Measurements from ENCODE around the gene AGAP1. TPM values are rescaled to one million over a fixed set of nuclear protein-coding genes. Genes with fewer than 3 reads are reported as not detected.

Gene AGAP1
- total RNA-seq, 1 experiment from 2014 or later: 25.8 TPM

- TF ChIP-seq CTCF (conservative IDR thresholded peaks at IDR 0.05): peak; percentile 91
- Histone ChIP-seq H3K79me1 (ENCODE audit: insufficient read depth, low read depth, low read length, poor library complexity, severe bottlenecking) (no peaks in the 10 kb centered on the region), H3K27me3 (ENCODE audit: insufficient read depth, low read length) (no peaks in the 10 kb centered on the region), H3K4me1 (ENCODE audit: insufficient read depth, low read length) (no peaks in the 10 kb centered on the region), H2AK5ac (ENCODE audit: insufficient read length, low read length) (no peak overlapping the region), H2BK20ac (ENCODE audit: low read depth, low read length, poor library complexity, severe bottlenecking) (no peak overlapping the region), H2BK12ac (ENCODE audit: insufficient read length, low read depth, low read length) (no peak overlapping the region), H3K79me2 (ENCODE audit: insufficient read depth, low read length) (no peaks in the 10 kb centered on the region), H3K23me2 (ENCODE audit: insufficient read length, low read depth, low read length, poor library complexity, severe bottlenecking) (no peaks in the 10 kb centered on the region), H3K9me3 (ENCODE audit: control insufficient read depth, low read depth, low read length) (no peaks in the 10 kb centered on the region), H2BK120ac (ENCODE audit: low read depth, low read length, poor library complexity, severe bottlenecking) (no peak overlapping the region), H3K9ac (ENCODE audit: extremely low read depth, insufficient read length, low read length) (no peak overlapping the region), H3K4ac (ENCODE audit: low read depth, low read length) (no peak overlapping the region; the same call in 1 of the 2 replicates), H3K18ac (ENCODE audit: insufficient read length, low read depth, low read length) (no peak overlapping the region), H4K5ac (ENCODE audit: insufficient read length, low read depth, low read length) (no peak overlapping the region), H3K56ac (ENCODE audit: insufficient read length, low read depth, low read length) (no peak overlapping the region), H3T11ph (ENCODE audit: low read length) (no peak overlapping the region), H4K20me1 (ENCODE audit: control insufficient read depth, insufficient read depth, insufficient read length) (no peaks in the 10 kb centered on the region), H4K8ac (replicated peaks; ENCODE audit: insufficient read length, low read depth, low read length) (no peak overlapping the region), H3K4me2 (ENCODE audit: insufficient read depth, insufficient read length, low read length) (no peak overlapping the region), H3K14ac (ENCODE audit: insufficient read depth, low read length) (no peak overlapping the region), H3K23ac (ENCODE audit: insufficient read length, low read depth, low read length) (no peak overlapping the region), H2BK15ac (ENCODE audit: low read depth, low read length) (no peak overlapping the region), H2BK5ac (ENCODE audit: insufficient read length, low read length) (no peak overlapping the region), H2AFZ (ENCODE audit: low read length) (no peak overlapping the region), H4K91ac (ENCODE audit: insufficient read length, low read depth, low read length) (no peak overlapping the region), H3K27ac (ENCODE audit: insufficient read length, low read depth, low read length) (no peak overlapping the region)
- H3K36me3 Mint-ChIP-seq (ENCODE audit: insufficient read depth in 1 of 3, low read depth in 3 of 3): peaks cover 5 to 18% (median 7%) of the 10 kb centered on the region in 3 experiments; a peak in 5 of 7 replicates
- DNase-seq: peak; percentile 58
- H3K27ac Mint-ChIP-seq: no peak overlapping the region
- H3K4me3 Mint-ChIP-seq: no peak overlapping the region
- H3K27me3 Mint-ChIP-seq (ENCODE audit: low read depth): no peaks in the 10 kb centered on the region; the same call in none of the 2 replicates
- no peaks in the 10 kb centered on the region for H3K9me3 Mint-ChIP-seq
- no CpG with 5 or more reads among the region's 7 CpGs for WGBS (ENCODE audit: extremely low coverage, insufficient read length, low lambda C conversion rate)
- no peaks in the 10 kb centered on the region for H3K4me1 Mint-ChIP-seq
These were observed 272.4 kb downstream of the AGAP1 start for GRCh38 chr2:235766278-235766677.

All from H9 (cell line).